Fibroblast of skin of scalp (primary cell): ENCODE results near the gene ABLIM2.
"Not testable (repeated sequence)": the region's sequence is repeated elsewhere in the genome, so short reads cannot be mapped to it uniquely, and the experiment has no call there.

Experiments
- DNase-seq: peaks from one replicate; pipeline ENCODE4 v3.0.0-alpha.2; 2013

The ABLIM2 gene

GRCh38 chr4:8156617-8157016 lies 2.0 kb downstream of the ABLIM2 start:
- no peak for DNase-seq

- DNase-seq, result no peak
Observed at GRCh38 chr4:8155660-8156421, 2.8 kb downstream of the ABLIM2 start.

GRCh38 chr4:8155048-8155447 lies 3.6 kb downstream of the ABLIM2 start:
- peak; percentile 12 for DNase-seq

- DNase-seq, result no peak
Observed at GRCh38 chr4:8153441-8153840, 5.2 kb downstream of the ABLIM2 start.

- DNase-seq, result no peak
Observed at GRCh38 chr4:8152865-8153257, 5.8 kb downstream of the ABLIM2 start.

GRCh38 chr4:8152090-8152864 lies 6.3 kb downstream of the ABLIM2 start:
- no peak for DNase-seq

GRCh38 chr4:8151165-8151650 lies 7.4 kb downstream of the ABLIM2 start:
- DNase-seq, result no peak

GRCh38 chr4:8150152-8151090 lies 8.2 kb downstream of the ABLIM2 start:
- no peak for DNase-seq

- no peak for DNase-seq
Observed at GRCh38 chr4:8149664-8150063, 8.9 kb downstream of the ABLIM2 start.

- DNase-seq, result no peak
Observed at GRCh38 chr4:8148785-8149435, 9.7 kb downstream of the ABLIM2 start.

GRCh38 chr4:8148159-8148558 lies 10.5 kb downstream of the ABLIM2 start:
- DNase-seq, result no peak

- DNase-seq, result no peak
Observed at GRCh38 chr4:8147231-8147970, 11.2 kb downstream of the ABLIM2 start.

- DNase-seq, result no peak
Observed at GRCh38 chr4:8146157-8146556, 12.5 kb downstream of the ABLIM2 start.

GRCh38 chr4:8144359-8144758 lies 14.3 kb downstream of the ABLIM2 start:
- no peak for DNase-seq

GRCh38 chr4:8143392-8144140 lies 15.0 kb downstream of the ABLIM2 start:
- no peak for DNase-seq

- DNase-seq, result no peak
Observed at GRCh38 chr4:8142556-8142955, 16.1 kb downstream of the ABLIM2 start.

- no peak for DNase-seq
Observed at GRCh38 chr4:8141935-8142334, 16.7 kb downstream of the ABLIM2 start.

GRCh38 chr4:8140915-8141314 lies 17.7 kb downstream of the ABLIM2 start:
- no peak for DNase-seq

- not testable (repeated sequence) for DNase-seq
Observed at GRCh38 chr4:8139726-8140125, 18.9 kb downstream of the ABLIM2 start.

- DNase-seq, result no peak
Observed at GRCh38 chr4:8136972-8137710, 21.5 kb downstream of the ABLIM2 start.
